CD4-positive, alpha-beta T cell treated with Interleukin-17A for 4 hours (primary cell): ENCODE measurements around the gene GIGYF2.
"Not testable (repeated sequence)": the region's sequence is repeated elsewhere in the genome, so short reads cannot be mapped to it uniquely, and the experiment has no call there.

Experiments used
- DNase-seq: peaks from one replicate; pipeline ENCODE4 v3.0.0-alpha.2; 2020; ENCODE audit warnings: mixed read lengths

GIGYF2 gene

DNA sequence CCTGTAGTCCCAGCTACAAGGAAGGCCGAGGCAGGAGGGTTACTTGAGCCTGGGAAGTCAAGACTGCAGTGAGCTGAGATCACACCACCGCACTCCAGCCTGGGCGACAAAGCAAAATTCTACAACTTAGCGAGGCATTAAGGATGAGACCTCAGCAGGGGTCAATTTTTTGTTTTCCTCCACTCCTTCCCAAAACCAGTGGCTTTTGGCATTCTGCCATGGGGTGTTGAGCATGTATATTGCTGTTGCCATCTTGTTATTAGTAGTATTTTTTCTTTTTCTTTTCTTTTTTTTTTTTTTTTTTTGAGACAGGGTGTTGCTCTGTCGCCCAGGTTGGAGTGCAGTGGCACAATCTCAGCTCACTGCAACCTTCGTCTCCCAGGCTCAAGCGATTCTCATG is 8.9 kb upstream of the GIGYF2 start:
- no peak for DNase-seq

DNA sequence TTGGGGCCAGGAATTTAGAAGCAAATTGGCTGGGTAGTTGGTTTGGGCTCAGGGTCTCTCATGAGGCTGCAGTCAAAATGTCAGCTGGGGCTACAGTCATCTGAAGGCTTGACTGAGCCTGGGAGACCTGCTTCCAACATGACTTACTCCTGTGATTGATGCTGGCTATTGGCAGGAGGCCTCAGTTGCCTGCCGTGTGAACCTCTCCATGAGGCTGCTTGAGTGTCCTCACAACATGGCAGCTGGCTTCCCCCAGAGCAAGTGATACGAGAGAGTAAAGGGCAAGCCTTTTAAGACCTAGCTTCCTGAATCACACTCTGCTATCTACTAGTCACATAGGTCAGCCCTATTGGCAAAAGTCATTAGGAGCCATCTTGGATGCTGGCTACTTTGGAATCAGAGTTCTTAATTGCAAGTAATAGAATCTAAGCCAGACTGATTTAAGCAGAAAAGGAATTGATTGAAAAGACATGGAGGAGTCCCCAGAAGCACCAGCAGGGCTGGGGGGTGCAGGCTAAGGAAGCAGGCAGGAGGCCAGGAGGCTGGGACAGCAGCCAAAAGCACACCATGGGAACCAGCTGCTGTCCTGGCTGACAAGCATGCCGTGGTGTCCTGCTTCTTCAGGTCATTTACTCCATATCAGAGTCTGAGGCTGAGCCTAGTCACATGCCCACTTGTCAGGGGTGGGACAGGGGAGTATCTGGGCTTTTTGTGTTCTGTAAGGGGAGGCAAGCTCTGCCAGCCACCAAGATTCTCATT is 7.8 kb upstream of the GIGYF2 start:
- DNase-seq, result no peak

DNA sequence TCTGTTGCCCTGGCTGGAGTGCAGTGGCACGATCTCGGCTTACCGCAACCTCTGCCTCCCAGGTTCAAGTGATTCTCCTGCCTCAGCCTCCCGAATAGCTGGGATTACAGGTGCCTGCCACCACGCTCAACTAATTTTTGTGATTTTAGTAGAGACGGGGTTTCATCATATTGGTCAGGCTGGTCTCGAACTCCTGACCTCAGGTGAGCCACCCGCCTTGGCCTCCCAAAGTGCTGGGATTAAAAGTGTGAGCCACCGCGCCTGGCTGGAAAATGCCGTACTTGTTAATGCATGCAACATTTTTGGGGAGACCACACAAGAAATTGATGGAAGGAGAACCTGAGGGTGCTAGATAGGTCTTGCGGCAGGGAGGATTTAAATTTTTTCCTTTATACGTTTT is 6.0 kb upstream of the GIGYF2 start:
- DNase-seq, result not testable (repeated sequence)

DNA sequence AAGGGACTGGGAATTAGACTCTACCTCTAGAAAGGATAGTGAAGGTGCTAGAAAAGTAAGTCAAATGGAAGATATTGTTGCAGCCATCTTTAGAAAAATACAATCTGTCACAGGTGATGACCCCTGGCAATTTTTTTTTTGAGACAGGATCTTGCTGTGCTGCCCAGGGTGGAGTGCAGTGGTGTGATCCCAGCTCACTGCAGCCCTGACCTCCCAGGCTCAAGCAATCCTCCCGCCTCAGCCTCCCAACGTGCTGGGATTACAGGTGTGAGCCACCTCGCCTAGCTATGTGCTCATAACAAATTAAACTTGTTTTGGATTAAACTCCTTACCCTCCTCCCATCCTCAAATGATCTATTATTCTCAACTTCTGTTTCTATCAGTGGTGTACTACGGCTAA is 3.8 kb upstream of the GIGYF2 start:
- no peak for DNase-seq

GRCh38 chr2:232696609-232697058 is 497 bp upstream of the GIGYF2 start:
- no peak for DNase-seq

DNA sequence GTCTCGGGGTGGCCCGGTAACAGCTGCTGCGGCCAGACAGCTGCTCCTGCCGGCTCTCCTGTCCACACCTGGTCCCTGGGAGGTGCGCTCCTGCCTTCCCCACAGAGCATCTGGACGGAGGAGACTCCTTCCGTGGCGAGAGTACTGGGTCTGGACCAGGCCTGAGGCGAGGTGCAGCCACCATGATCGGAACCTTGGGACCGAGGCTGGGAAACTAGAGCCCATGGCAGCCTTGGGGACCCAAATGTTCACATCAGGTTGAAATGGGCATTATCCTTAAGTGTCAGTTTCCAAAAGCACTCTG is 628 bp downstream of the GIGYF2 start:
- DNase-seq, result no peak

GRCh38 chr2:232698556-232699091 is 1.5 kb downstream of the GIGYF2 start:
- DNase-seq, result no peak

GRCh38 chr2:232699110-232699509 is 2.0 kb downstream of the GIGYF2 start:
- no peak for DNase-seq

- no peak for DNase-seq
Measured at GRCh38 chr2:232700154-232700553, 3.0 kb downstream of the GIGYF2 start.

DNA sequence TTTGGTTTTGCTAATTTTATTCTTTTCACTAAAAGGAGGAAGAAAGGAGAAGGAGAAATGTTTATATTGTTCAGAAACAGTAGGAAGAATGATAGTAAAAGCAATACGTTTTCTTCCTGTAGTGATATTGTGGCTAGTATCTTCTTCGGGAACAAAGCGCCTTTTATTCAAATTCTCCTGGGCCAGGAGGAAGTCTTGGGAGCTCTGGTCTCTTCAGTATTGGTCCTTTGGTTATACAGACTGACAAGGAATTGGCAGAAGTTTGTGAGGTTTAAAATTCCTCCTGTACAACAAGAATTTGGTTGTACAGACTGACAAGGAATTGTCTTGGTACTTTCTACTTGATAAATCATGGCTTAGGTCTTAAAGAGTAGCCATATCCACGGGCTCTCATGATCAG is 9.9 kb downstream of the GIGYF2 start:
- DNase-seq, result no peak

DNA sequence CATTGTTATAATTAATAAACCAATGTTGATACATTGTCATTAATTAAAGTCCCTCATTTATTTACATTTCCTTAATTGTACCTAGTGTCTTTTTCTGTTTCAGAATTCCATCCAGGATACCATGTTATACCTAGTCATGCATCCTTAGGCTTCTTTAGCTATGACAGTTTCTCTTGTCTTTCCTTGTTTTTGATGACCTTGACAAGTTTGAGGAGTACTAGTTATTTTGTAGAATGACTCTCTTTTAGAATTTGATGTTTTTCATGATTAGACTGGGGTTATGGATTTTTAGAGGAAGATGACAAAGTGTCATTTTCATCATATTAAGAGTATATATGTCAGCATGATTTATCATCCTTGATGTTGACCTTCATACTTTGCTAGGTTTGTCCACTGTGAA is 16.4 kb downstream of the GIGYF2 start:
- no peak for DNase-seq

DNA sequence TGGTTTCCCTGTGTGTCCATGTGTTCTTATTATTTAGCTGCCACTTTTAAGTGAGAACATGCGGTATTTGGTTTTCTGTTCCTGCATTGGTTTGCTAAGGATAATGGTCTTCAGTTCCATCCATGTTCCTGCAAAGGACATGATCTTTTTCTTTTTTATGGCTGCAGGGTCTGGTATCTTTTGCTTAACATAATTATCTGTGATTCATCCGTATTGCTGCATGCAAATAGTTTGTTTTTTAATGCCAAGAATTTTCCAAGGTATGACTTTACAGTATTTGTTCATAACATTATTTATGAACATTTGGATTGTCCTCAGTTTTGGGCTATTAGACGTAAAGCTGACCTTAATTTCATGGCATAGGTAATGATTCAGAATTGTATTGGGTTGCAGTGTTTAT is 17.8 kb downstream of the GIGYF2 start:
- DNase-seq, result no peak

DNA sequence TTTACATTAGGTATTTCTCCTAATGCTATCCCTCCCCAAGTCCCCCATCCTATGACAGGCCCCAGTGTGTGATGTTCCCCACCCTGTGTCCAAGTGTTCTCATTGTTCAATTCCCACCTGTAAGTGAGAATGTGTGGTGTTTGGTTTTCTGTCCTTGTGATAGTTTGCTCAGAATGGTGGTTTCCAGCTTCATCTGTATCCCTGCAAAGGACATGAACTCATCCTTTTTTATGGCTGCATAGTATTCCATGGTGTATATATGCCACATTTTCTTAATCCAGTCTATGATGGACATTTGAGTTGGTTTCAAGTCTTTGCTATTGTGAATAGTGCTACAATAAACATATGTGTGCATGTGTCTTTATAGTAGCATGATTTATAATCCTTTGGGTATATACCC is 22.9 kb downstream of the GIGYF2 start:
- not testable (repeated sequence) for DNase-seq

GRCh38 chr2:232721261-232721660 is 24.1 kb downstream of the GIGYF2 start:
- DNase-seq, result no peak

GRCh38 chr2:232721882-232722281 is 24.8 kb downstream of the GIGYF2 start:
- DNase-seq, result no peak

DNA sequence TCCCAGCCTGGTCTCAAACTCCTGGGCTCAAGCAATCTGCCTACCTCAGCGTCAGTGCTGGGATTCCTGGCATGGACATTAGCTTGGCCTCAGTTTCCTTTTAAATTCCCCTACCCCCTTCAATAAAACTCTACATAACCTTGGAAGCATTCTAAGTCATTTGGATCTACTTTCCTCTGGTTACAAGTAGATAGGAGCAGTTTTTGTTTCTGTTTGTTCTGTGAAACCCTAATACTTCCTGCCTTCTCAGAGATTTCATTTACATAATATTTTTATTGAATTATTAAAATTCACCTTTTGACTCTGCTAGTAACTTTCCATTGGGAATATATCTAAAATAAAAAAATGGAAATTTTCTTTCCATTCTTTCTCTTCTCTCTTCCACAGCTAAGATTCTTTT is 25.9 kb downstream of the GIGYF2 start:
- no peak for DNase-seq

- no peak for DNase-seq
Measured at GRCh38 chr2:232728785-232729184, 31.7 kb downstream of the GIGYF2 start.

DNA sequence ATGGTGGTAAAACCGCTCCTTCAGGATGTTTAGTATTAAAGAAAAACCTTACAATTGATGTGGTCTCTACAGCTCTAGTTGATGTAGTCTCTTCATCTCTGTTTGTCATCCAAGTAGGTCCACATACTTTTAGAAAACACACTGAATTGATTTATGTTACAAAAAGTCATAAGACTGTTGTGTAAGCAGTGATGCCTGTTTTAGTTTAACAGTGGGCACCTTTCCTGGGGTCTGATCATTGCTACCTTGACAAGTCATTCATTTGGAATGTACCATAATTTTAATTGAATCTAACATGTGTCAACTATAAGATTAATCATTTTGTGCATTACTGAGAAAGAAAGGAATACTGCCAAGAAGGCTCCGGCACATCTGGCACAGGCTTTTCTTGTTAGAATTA is 34.3 kb downstream of the GIGYF2 start:
- DNase-seq, result no peak

GRCh38 chr2:232741294-232741693 is 44.2 kb downstream of the GIGYF2 start:
- no peak for DNase-seq

DNA sequence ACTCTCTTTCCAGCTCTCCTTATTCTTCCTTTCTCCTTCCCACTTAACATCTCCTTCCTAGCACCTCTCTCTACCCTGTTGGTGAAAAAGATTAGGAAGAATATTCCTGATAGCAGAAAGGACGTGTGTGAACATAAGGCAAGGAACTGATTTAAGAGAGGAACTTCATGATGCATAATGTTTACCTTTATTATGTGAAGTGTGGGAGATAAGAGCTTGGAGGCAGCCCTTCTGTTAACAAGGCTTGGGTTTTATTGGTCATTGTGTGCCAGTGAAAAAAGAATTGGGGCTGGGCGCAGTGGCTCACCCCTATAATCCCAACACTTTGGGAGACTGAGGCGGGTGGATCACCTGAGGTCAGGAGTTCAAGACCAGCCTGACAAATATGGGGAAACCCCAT is 44.8 kb downstream of the GIGYF2 start:
- DNase-seq, result no peak

GRCh38 chr2:232744963-232745362 is 47.8 kb downstream of the GIGYF2 start:
- no peak for DNase-seq

DNA sequence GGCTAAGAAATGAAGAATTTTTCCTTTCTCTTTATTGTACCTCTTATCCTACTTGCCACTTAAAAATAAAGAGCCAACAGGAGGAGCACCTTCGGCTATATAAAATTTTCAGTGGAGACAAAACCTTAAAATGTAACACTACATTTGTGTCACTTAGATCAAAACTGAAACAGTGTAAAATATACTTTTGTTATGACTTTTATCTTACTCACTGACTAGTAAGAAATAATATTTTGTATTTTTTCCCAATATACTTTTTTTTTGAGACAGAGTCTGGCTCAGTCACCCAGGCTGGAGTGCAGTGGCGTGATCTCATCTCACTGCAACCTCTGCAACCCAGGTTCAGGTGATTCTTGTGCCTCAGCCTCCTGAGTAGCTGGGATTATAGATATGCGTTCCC is 50.9 kb downstream of the GIGYF2 start:
- no peak for DNase-seq

GRCh38 chr2:232749331-232749730 is 52.2 kb downstream of the GIGYF2 start:
- no peak for DNase-seq

GRCh38 chr2:232750135-232750671 is 53.1 kb downstream of the GIGYF2 start:
- no peak for DNase-seq

DNA sequence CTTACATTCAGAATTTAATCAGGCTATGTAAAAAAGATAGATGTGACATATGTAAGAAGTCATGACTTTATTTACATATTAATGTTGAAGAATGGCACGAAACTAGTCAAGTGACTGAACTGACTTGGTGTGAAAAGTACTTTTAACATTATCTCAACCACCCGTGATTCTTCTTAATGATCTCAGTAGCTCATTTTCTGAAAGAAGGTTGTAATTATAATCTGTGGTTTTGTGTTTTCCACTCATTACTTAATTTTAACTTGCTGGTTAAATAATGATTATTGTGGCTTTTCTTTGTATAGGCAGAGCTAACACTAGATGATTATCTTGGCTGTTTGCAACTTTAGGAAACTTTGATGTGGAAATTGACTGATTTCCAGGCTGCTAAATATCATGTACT is 60.8 kb downstream of the GIGYF2 start:
- no peak for DNase-seq
